Measurements from ENCODE around the gene ANKRD34A. TPM values are rescaled to one million over a fixed set of nuclear protein-coding genes. Genes with fewer than 3 reads are reported as not detected.

ANKRD34A gene
- total and polyA plus RNA-seq, 2 of the 8 experiments (the other 6 are each of a cell fraction or from before 2014, with no cell fraction given) = 0.15 to 0.20 TPM

GRCh38 chr1:145957443-145958319 is 6.7 kb downstream of the ANKRD34A start, which contains the start of gene LIX1L (continued):
- TF ChIP-seq KDM4A (IDR thresholded peaks at IDR 0.05; ENCODE audit: low read depth, low read length, severe bottlenecking) = peak; percentile 54
- TF ChIP-seq NANOG (IDR thresholded peaks at IDR 0.05; ENCODE audit: insufficient read depth, low read depth, low read length, poor library complexity, severe bottlenecking) = no peak
- TF ChIP-seq E2F6 (IDR thresholded peaks at IDR 0.05) = no peak
- no peak for TF ChIP-seq TAF1 (IDR thresholded peaks at IDR 0.05; ENCODE audit: low read depth, low read length)
- peak; percentile 95 for TF ChIP-seq KDM1A (IDR thresholded peaks at IDR 0.05; ENCODE audit: borderline replicate concordance, low read length)
- peak; percentile 29; the same call in 1 of the 2 replicates for TF ChIP-seq SP2 (IDR thresholded peaks at IDR 0.05; ENCODE audit: low read length)
- TF ChIP-seq MAX (IDR thresholded peaks at IDR 0.05) = 0 out of 2 replicates have a peak, but pooled peaks have one; percentile 25

Data from H1 (cell line).